Measurements from ENCODE around the gene PRAC1.

Gene PRAC1

DNA sequence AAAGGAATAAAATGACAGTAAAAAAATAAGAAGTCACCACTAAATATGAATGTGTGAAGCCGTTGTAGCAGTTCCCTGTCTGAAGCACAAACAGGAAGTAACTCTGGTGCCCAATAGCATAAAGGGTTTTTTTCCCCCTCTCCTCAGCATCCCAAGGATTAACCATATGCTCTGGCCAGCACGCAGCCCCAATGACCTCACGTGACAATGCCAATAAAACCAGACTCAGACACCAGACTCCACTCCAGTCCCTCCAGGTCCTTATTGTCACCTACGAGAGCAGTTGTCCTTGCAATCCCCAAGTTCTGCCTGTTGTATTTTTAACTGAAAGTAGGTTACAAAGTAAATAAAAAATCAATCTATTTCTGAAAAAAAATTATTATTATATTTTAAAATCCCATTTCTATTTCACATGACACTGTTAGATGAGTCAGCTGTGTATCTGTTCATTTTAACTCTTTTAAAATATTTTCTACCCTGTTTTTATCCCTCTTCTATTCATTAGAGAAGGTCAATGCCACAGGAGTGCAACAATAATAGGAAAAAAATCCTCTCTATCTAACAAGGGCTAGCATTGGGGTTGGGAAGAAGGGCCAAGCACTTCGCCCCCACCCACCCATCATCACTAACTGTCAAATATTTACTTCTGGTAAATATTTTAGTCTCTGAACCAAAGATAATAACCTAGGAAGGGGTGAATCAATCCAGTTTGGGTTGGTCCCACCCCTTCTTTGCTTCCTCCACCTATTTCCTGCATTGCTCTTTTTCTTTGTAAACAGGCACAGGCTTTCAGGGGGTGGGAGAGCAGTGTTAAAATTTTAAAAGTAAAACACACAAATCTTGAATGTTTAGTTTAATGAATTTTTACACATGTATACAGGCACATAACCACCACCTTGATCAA lies 6.6 kb downstream of the PRAC1 start:
- DNase-seq (ENCODE audit: low read depth): no peak
- TF ChIP-seq, protein P1, sequence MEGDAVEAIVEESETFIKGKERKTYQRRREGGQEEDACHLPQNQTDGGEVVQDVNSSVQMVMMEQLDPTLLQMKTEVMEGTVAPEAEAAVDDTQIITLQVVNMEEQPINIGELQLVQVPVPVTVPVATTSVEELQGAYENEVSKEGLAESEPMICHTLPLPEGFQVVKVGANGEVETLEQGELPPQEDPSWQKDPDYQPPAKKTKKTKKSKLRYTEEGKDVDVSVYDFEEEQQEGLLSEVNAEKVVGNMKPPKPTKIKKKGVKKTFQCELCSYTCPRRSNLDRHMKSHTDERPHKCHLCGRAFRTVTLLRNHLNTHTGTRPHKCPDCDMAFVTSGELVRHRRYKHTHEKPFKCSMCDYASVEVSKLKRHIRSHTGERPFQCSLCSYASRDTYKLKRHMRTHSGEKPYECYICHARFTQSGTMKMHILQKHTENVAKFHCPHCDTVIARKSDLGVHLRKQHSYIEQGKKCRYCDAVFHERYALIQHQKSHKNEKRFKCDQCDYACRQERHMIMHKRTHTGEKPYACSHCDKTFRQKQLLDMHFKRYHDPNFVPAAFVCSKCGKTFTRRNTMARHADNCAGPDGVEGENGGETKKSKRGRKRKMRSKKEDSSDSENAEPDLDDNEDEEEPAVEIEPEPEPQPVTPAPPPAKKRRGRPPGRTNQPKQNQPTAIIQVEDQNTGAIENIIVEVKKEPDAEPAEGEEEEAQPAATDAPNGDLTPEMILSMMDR (IDR thresholded peaks at IDR 0.05; ENCODE audit: low read length, missing control alignments): no peak

DNA sequence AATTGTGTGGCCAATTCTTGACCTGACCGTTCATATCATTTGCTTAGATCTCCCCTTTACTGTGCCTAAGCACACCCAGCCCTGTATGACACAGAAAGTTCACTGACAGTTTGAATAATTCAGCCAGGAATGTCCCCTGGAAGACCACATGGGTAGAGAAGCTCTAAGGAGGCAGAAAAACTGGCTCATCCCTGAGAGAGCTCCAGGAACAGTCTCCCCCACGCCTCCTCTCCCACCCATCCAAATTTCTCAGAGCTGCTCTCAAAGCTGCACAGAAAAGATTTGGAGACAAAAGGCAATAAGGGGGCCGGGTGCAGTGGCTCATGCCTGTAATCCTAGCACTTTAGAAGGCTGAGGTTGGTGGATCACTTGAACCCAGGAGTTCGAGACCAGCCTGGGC lies 11.2 kb downstream of the PRAC1 start:
- no peak overlapping the region for H3K4me3 ChIP-seq (replicated peaks; ENCODE audit: low read depth, low read length)
- no peak for DNase-seq (ENCODE audit: low read depth)
- TF ChIP-seq, protein P1 (IDR thresholded peaks at IDR 0.05; ENCODE audit: low read length, missing control alignments): no peak

More for the DNA sequence above, 6.6 kb downstream of the PRAC1 start:
- no peak overlapping the region for H3K4me3 ChIP-seq (replicated peaks; ENCODE audit: low read depth, low read length)

DNA sequence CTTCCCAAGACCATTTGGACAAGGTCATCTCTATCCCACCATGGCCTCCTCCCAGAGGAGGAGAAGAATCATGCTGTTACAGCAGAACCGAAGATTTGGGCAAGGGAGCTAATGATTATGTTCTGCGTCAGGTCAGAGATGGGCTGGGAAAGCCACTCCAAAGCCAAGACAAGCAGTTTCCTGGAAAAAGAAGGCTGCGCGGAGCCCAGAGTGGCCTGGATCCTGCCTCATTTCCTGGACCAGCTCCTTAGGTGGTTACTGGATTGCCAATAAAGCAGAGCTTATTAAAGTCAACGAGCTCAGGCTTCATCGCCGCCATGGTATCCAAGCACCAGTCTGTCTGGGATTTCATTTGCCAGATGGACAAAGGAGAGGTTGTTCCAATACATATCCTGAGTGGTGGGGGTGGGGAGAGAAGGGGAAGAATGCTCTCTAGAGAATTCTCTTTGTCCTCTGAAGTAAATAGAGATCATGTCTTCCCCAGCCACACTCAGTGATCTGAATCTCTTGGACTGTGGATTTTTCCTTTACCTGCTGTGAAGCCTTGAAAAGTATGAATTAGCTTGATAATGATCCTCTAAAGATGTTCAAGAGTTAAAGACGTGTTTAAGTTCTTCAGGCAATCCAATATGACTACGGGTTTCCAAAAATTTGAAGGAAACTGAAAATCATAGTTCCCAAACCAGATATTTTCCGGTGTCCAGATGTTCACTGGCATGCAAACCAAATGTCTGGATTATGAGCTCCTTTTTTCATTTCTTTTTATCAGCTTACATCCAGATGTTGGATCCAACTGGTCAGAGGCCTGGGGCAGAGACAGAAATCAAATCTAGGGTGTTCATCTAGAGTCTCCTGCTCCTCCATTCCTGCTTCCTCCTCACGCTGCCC lies 17.7 kb downstream of the PRAC1 start:
- TF ChIP-seq, protein P1 (IDR thresholded peaks at IDR 0.05; ENCODE audit: low read length, missing control alignments): no peak
- no peak for DNase-seq (ENCODE audit: low read depth)
- H3K4me3 ChIP-seq (replicated peaks; ENCODE audit: low read depth, low read length): no peak overlapping the region

DNA sequence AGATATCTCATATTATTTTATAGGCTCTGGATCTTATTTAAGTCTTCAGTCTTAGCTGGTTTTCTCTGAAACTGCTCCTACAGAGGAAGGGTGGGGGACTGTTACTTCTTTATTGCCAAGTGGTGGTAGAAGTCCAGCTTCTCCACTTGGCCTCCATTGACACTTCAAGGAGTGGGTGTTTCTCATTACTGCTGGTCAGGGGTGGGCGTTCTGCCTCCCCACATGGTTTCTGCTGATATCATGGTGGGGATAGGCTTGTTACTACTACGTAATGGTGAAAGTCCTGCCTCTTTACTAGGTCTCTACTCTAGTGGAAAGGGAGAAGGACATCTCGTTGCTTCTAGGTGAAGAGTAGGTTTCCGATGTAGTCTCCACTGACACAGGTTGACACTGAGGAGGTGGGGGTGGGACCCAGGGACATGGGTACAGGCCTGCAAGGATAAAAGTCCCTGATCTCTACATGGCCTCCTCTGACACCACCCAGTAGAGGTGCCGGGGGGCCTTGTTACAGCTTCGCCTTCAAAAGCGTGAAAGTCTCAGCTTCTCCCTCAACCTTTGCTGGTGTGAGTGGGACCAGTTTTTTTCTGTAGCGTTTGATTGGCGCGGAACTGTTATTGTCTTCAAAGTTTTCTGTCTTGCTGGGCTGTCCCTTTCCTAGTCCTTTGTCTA lies 20.3 kb downstream of the PRAC1 start:
- DNase-seq (ENCODE audit: low read depth): no peak
- H3K4me3 ChIP-seq (replicated peaks; ENCODE audit: low read depth, low read length): no peak overlapping the region
- TF ChIP-seq, protein P1 (IDR thresholded peaks at IDR 0.05; ENCODE audit: low read length, missing control alignments): no peak

DNA sequence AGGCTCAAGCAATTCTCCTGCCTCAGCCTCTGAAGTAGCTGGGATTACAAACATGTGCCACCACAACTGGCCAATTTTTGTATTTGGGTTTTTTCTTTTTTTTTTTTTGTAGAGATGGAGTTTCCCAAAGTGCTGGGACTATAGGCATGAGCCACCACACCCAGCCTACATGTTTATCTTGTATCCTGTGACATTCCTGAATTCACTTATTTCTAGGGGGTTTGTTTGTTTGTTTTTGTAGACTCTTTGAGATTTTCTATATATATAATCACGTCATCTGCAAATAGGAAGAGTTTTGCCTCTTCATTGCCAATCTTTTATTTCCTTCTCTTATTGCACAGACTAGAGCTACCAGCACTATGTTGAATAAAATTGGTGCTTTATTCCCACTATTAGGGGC lies 29.1 kb downstream of the PRAC1 start:
- no peak overlapping the region for H3K4me3 ChIP-seq (replicated peaks; ENCODE audit: low read depth, low read length)
- no peak for DNase-seq (ENCODE audit: low read depth)
- TF ChIP-seq, protein P1 (IDR thresholded peaks at IDR 0.05; ENCODE audit: low read length, missing control alignments): no peak

DNA sequence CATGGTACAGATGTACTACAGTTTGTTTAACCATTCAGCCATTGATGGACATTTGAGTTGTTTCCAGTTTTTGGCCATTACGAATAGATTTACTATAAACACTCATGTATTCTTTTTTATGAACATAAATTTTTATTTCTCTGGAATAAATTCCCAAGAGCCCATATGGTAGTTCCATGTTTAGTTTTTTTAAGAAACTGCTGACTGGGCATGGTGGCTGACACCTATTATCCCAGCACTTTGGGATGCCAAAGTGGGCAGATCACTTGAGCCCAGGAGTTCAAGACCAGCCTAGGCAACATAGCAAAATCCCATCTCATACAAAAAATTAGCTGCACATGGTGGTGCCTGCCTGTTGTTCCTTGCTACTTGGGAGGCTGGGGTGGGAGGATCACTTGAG lies 30.3 kb downstream of the PRAC1 start:
- TF ChIP-seq, protein P1 (IDR thresholded peaks at IDR 0.05; ENCODE audit: low read length, missing control alignments): no peak
- H3K4me3 ChIP-seq (replicated peaks; ENCODE audit: low read depth, low read length): no peak overlapping the region
- no peak for DNase-seq (ENCODE audit: low read depth)
